Measurements from ENCODE around the gene MAPKBP1.

- TF ChIP-seq RAD21 (IDR thresholded peaks at IDR 0.05 in 1 of 2, conservative IDR thresholded peaks at IDR 0.05 in 1 of 2; ENCODE audit: low read depth in 2 of 2, low read length in 2 of 2): no peak
- TF ChIP-seq POLR2A (IDR thresholded peaks at IDR 0.05; ENCODE audit: control extremely low read depth in 1 of 2, low read depth in 2 of 2, low read length in 2 of 2): no peak
- no peak for TF ChIP-seq NRF1 (IDR thresholded peaks at IDR 0.05; ENCODE audit: low read depth, low read length)
- no peak for TF ChIP-seq KDM4A (IDR thresholded peaks at IDR 0.05; ENCODE audit: low read depth, low read length, severe bottlenecking)
- no peak for TF ChIP-seq TAF1 (IDR thresholded peaks at IDR 0.05; ENCODE audit: low read depth, low read length)
- TF ChIP-seq NANOG (IDR thresholded peaks at IDR 0.05; ENCODE audit: insufficient read depth, low read depth, low read length, poor library complexity, severe bottlenecking): no peak
Measured at GRCh38 chr15:41801185-41801584, 26.9 kb downstream of the MAPKBP1 start.

Measured in H1 (cell line).